IPS-15b (cell line): ENCODE measurements around the gene ZPLD1.

ENCODE experiments used
- H3K27me3 ChIP-seq: one replicate; pipeline ENCODE4 v1.6.1; 2013; ENCODE audit warnings: low read length; ENCODE audit not compliant: control insufficient read depth, insufficient read depth
- H3K36me3 ChIP-seq: one replicate; pipeline ENCODE4 v1.6.1; 2013; ENCODE audit warnings: low read length; ENCODE audit not compliant: control insufficient read depth, insufficient read depth
- H3K4me1 ChIP-seq: one replicate; pipeline ENCODE4 v1.6.1; 2013; ENCODE audit warnings: mild to moderate bottlenecking, low read length; ENCODE audit not compliant: control insufficient read depth, insufficient read depth
- H3K4me3 ChIP-seq: one replicate; pipeline ENCODE4 v1.5.1; 2013; ENCODE audit warnings: low read depth, low read length
- H3K9ac ChIP-seq: one replicate; pipeline ENCODE4 v1.6.1; 2013; ENCODE audit warnings: low read depth, mild to moderate bottlenecking, low read length
- H3K9me3 ChIP-seq: one replicate; pipeline ENCODE4 v1.6.1; 2013; ENCODE audit warnings: mild to moderate bottlenecking, low read length; ENCODE audit not compliant: control insufficient read depth, insufficient read depth

Gene ZPLD1

DNA sequence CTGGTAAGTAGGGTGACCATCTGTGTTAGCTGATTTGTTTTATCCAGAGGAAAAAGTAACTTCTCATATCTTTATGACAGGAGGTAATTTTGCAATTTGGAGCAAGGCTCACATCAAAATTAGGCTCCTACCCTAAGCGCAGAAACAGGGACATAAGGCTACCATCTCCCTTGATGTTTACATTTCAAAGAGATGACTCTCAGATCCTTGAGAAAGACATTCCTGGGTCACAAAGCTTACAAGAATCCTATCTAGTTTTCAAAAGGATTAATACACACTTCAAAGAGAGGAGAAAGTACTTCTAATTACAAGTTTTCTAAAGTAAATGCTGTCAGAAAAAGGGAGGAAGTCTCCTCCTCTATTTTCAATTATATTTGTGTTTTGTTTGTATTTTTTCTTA is 7.0 kb downstream of the ZPLD1 start:
- H3K9ac ChIP-seq, result no peak overlapping the region
- H3K36me3 ChIP-seq, result no peaks in the 10 kb centered on the region
- H3K4me3 ChIP-seq, result no peak overlapping the region
- no peaks in the 10 kb centered on the region for H3K4me1 ChIP-seq
- H3K9me3 ChIP-seq, result no peaks in the 10 kb centered on the region
- peaks cover 37% of the 10 kb centered on the region for H3K27me3 ChIP-seq

DNA sequence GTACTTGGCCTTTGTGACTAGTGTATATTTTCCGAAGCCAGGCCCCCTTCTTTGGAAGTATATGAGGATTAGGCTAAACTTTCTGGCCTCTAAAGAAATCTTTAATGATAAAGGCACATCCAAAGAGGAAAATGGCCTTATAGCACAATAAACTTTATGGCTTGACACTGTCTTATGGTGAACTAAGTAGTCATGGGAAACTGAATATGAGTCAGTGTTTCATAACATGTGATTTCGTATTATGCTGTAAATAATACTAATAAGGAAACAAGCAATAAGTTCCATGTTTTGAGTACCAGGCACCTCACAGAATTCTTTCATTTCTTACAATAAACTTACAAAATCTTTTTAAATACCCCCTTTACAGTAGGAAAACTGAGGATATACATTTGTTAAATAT is 8.2 kb downstream of the ZPLD1 start:
- H3K9me3 ChIP-seq, result no peaks in the 10 kb centered on the region
- H3K36me3 ChIP-seq, result no peaks in the 10 kb centered on the region
- H3K4me3 ChIP-seq, result no peak overlapping the region
- H3K27me3 ChIP-seq, result peaks cover 37% of the 10 kb centered on the region
- no peaks in the 10 kb centered on the region for H3K4me1 ChIP-seq
- H3K9ac ChIP-seq, result no peak overlapping the region

DNA sequence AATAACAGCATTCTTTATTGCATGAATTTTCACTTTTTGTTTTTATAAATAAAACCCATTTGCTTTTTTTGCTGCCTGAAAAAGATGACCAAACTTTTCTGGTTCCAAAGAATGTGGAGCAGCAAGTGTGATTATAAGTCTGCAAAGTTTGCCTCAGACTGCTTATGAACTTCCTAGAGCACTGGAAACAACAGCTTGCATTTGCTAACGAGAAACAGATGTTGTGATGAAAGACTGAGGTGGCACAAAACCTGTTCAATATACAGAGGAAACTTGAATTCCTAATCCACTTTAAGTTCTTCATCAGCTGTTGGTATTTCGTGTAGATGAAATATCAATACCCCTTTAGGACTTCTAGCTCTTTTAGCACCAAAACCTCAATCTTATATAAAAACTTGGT is 9.3 kb downstream of the ZPLD1 start:
- no peak overlapping the region for H3K9ac ChIP-seq
- no peaks in the 10 kb centered on the region for H3K4me1 ChIP-seq
- no peaks in the 10 kb centered on the region for H3K9me3 ChIP-seq
- no peaks in the 10 kb centered on the region for H3K36me3 ChIP-seq
- H3K27me3 ChIP-seq, result peaks cover 37% of the 10 kb centered on the region
- no peak overlapping the region for H3K4me3 ChIP-seq

DNA sequence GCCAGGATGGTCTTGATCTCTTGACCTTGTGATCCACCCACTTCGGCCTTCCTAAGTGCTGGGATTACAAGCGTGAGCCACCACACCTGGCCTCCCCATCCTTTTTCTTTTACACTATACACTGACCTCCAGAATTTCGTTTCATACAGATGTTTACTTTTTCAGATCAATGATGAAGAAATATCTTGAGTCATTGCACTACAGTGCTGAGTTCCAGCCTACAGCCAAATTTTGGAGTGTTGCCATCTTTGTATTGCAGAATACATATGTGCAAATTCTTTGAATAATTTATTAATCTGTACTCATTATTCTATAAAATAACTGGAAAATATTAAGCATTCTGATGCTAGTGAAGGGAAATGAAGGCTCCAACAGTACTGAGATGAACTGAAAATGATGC is 12.5 kb downstream of the ZPLD1 start:
- Histone ChIP-seq H3K27me3 (peaks cover 18% of the 10 kb centered on the region), H3K9ac (no peak overlapping the region), H3K9me3 (no peaks in the 10 kb centered on the region), H3K36me3 (no peaks in the 10 kb centered on the region), H3K4me3 (no peak overlapping the region), H3K4me1 (no peaks in the 10 kb centered on the region)

DNA sequence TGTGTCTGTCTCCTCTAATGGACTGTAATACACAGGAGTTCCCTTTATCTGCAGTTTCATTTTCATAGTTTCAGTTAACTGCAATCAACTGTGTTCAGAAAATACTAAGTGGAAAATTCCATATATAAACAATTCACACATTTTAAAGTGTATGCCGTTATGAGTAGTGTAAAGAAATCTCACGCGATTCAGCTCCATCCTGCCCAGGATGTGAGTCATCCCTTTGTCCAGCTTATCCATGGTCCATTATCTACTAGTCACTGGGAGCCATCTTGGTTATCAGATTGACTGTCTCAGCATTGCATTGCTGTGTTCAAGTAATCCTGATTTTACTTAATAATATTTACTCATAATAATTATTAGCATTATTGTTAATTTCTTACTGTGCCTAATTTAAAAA is 14.5 kb downstream of the ZPLD1 start:
- H3K4me1 ChIP-seq, result no peaks in the 10 kb centered on the region
- no peaks in the 10 kb centered on the region for H3K27me3 ChIP-seq
- H3K36me3 ChIP-seq, result no peaks in the 10 kb centered on the region

DNA sequence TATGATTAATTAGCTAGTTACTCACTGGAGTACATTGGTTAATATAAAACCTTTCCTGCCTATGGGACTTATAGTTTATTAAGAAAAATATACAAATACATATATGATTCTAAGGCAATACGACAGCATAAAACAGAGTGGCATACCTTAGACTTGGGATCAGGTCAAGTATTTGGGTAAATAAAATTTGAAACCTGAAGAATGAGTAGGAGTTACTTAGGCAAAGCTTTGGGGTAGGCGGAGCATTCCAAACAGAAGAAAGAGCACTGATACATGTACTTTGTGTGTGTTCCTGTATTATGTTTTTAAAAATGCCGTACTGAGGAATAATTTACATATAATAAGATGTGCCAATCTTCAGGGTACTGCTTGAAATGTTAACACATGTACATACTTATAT is 15.1 kb downstream of the ZPLD1 start:
- Histone ChIP-seq H3K9ac (no peak overlapping the region), H3K4me1 (no peaks in the 10 kb centered on the region), H3K4me3 (no peak overlapping the region), H3K36me3 (no peaks in the 10 kb centered on the region), H3K27me3 (no peaks in the 10 kb centered on the region), H3K9me3 (no peaks in the 10 kb centered on the region)

More for the DNA sequence above, 14.5 kb downstream of the ZPLD1 start:
- Histone ChIP-seq H3K9me3 (no peaks in the 10 kb centered on the region), H3K9ac (no peak overlapping the region), H3K4me3 (no peak overlapping the region)

DNA sequence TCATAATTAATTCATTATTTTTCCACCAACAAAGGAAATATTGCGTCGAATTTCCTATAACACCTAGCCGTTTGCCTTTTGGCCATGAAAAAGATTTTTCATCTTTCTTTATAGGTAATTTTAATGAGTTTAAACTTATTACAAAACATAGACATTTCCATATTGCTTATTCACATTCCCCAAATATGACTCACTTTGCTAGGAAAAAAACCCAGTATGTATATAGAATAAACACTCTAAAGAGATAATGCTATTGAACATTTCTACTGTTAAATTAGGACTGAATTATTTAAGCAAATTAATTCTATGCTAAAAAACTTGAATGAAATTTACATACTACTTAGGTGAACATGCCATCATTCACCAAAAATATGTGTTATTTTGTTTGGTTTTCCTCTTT is 16.2 kb downstream of the ZPLD1 start:
- Histone ChIP-seq H3K9me3 (no peaks in the 10 kb centered on the region), H3K27me3 (no peaks in the 10 kb centered on the region), H3K4me1 (no peaks in the 10 kb centered on the region), H3K36me3 (no peaks in the 10 kb centered on the region), H3K4me3 (no peak overlapping the region), H3K9ac (no peak overlapping the region)

DNA sequence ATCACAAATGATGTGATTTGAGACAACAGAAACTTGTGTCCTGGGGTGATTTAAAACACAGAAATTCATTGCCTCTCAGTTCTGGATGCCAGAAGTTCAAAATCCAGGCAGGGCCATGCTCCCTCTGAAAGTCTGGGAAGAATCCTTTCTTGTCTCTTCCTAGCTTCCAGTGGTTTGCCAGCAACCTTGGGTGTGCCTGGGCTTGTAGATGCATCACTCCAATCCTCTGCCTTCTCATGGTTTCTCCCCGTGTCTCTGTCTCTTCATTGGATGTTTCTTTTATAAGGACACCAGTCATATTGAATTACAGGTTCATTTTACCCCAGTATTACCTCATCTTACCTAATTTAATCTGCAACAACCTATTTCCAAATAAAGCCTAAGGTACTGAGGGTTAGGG is 16.7 kb downstream of the ZPLD1 start:
- no peaks in the 10 kb centered on the region for H3K27me3 ChIP-seq
- H3K9me3 ChIP-seq, result no peaks in the 10 kb centered on the region
- H3K9ac ChIP-seq, result no peak overlapping the region
- H3K4me1 ChIP-seq, result no peaks in the 10 kb centered on the region
- H3K36me3 ChIP-seq, result no peaks in the 10 kb centered on the region
- H3K4me3 ChIP-seq, result no peak overlapping the region

DNA sequence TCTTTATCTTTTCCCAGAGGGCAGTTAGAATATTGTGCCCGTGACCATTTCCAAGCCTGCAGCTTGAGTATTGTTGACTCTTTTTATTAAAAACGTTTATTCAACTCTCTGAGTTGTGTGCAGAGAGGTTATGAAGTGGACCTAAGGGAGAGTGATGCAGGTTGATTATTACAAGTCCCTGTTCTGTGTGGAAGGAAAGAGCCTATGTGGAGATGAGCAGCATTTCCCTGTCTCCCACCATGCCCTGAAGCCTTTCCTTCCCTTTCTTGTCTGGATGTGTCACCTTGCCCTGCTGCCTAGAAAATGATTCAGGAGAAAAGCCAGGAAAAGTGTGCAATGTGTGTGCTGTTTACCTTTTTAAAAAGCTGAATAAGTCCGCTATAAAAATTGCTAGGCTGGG is 19.4 kb downstream of the ZPLD1 start:
- no peaks in the 10 kb centered on the region for H3K9me3 ChIP-seq
- no peaks in the 10 kb centered on the region for H3K27me3 ChIP-seq
- no peaks in the 10 kb centered on the region for H3K4me1 ChIP-seq
- no peak overlapping the region for H3K4me3 ChIP-seq
- H3K9ac ChIP-seq, result no peak overlapping the region
- no peaks in the 10 kb centered on the region for H3K36me3 ChIP-seq

DNA sequence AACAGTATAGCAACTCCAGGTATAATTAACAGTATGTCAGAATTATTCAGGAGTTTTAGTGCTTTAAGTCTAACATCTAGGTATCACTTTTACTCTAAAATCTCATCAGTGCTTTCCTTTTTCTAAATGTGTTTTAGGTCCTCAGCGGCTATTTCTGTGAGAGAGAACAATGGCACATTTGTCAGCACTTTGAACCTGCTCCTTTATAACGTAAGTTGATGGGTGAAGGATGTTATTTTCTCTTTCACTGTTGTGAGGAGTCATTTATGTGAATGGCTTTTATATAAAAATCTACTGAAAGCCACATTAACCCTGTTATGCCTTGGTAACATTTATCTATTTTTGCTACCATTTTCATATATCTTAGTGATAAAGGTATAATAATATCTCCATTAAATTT is 22.8 kb downstream of the ZPLD1 start:
- no peaks in the 10 kb centered on the region for H3K36me3 ChIP-seq
- no peaks in the 10 kb centered on the region for H3K4me1 ChIP-seq
- H3K9ac ChIP-seq, result no peak overlapping the region
- H3K9me3 ChIP-seq, result no peaks in the 10 kb centered on the region
- no peaks in the 10 kb centered on the region for H3K27me3 ChIP-seq
- H3K4me3 ChIP-seq, result no peak overlapping the region

DNA sequence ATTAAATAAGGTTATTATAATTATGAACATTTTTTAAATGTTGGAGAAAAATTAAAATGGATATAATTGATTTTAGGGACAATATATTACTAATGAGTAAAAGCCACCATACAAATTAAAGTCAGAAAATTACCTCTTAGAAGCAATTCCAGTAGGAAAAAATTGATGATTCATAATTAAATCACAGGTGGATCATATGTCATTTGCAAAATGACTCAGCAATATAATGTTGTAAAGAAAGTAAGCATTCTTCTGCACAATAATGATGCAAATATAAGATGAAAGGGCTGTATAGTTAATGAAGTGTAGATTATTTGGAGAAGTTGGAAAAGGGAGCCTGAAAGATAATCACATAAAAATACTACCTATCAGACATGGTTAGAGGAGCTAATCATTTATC is 25.8 kb downstream of the ZPLD1 start:
- Histone ChIP-seq H3K4me1 (no peaks in the 10 kb centered on the region), H3K27me3 (no peaks in the 10 kb centered on the region), H3K9ac (no peak overlapping the region), H3K9me3 (no peaks in the 10 kb centered on the region), H3K36me3 (no peaks in the 10 kb centered on the region), H3K4me3 (no peak overlapping the region)

DNA sequence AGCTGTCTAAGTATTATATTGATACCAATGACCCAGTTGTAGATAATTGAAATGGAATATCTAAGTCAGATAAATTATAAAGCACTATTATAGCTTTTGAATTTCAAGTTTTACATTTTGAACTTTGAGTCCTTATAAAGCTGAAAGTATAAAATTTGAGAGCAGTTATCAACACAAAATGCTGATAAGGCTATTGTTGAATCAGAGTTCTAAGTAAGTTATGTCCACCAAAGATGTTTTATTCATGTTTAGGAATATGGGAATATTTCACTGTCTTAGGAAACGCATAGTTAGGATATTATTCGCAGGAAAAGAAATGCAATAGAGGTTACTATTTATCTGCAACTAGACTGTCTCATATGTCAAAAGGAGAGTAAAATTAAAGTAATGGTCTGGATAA is 29.4 kb downstream of the ZPLD1 start:
- Histone ChIP-seq H3K36me3 (no peaks in the 10 kb centered on the region), H3K4me3 (no peak overlapping the region), H3K9me3 (no peaks in the 10 kb centered on the region), H3K27me3 (no peaks in the 10 kb centered on the region), H3K9ac (no peak overlapping the region), H3K4me1 (no peaks in the 10 kb centered on the region)

DNA sequence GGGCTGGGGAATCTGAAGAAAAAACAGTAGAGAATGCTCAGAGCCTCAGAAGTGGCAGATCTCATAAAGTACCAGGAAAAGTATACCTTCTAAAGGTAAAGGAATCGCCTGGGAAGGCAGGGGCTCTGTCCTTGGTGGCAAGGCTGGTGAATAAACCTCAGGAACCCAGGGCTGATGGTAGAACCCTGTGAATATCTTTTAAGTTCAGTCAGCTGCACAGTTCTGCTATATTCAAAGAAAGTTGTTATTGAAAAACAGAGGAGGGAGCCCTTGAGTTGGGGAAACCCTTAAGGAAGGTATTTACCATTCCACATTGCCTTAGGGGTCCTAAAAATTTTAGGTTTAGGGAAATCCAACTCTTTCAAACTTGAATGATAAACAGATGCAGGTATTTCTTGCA is 31.2 kb downstream of the ZPLD1 start:
- Histone ChIP-seq H3K36me3 (no peaks in the 10 kb centered on the region), H3K4me1 (no peaks in the 10 kb centered on the region), H3K27me3 (no peaks in the 10 kb centered on the region), H3K9me3 (no peaks in the 10 kb centered on the region), H3K4me3 (no peak overlapping the region), H3K9ac (no peak overlapping the region)
